ENCODE results near the gene ABCA8. TPM values are rescaled to one million over a fixed set of nuclear protein-coding genes. Genes with fewer than 3 reads are reported as not detected.

Gene ABCA8
- total RNA-seq, 2 donors from 2014 or later, result 6.8 to 9.7 TPM

DNA sequence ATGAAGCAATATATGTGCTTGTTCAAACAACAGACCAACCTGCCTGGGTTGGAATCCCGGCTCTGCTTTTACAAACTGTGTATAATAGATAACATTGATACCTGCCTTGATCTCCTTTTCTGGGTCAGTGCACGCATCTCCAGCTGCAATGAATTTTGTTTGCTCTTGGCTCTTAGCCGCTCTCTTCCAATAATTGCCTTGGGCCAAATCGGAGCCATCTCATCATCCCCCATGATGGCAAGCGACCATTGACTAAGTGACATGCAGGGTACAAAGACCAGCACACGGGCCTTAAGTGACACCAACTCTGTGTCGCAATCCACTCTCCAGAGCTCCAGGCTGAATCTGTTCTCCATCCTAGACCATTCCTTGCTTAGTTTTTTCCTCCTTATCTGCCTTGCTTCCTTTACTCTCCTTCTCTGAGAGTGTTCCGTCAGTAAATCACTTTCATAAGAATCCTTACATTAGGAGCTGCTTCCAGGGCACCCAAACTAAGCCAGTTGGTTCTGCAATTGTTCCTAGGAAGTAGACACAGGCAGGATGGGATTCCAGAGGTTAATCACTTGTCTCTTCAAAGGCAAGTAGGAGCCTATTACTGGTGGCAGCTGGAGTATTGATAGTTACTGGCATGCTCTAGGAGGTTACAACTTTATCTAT is 134.2 kb downstream of the ABCA8 start:
- no peaks in the 10 kb centered on the region for H3K36me3 ChIP-seq
- no peak for DNase-seq
- intact Hi-C loops (cut with DNase I), result no loop called here
- no peak overlapping the region for H3K4me3 ChIP-seq
- H3K27ac ChIP-seq, result no peak overlapping the region
- TF ChIP-seq CTCF (IDR thresholded peaks at IDR 0.05), result no peak
- no peaks in the 10 kb centered on the region for H3K27me3 ChIP-seq
- no peaks in the 10 kb centered on the region for H3K9me3 ChIP-seq
- no peaks in the 10 kb centered on the region for H3K4me1 ChIP-seq
- H3K9ac ChIP-seq (ENCODE audit: low read depth in 2 of 2, low read length in 2 of 2), result no peak overlapping the region

- Histone ChIP-seq H3K27me3 (no peaks in the 10 kb centered on the region), H3K9me3 (no peaks in the 10 kb centered on the region), H3K4me1 (no peaks in the 10 kb centered on the region), H3K9ac (ENCODE audit: low read depth in 2 of 2, low read length in 2 of 2) (no peak overlapping the region), H3K4me3 (no peak overlapping the region), H3K36me3 (no peaks in the 10 kb centered on the region), H3K27ac (no peak overlapping the region)
- TF ChIP-seq CTCF (IDR thresholded peaks at IDR 0.05), result no peak
- intact Hi-C loops (cut with DNase I), result no loop called here
- no peak for DNase-seq
Observed at GRCh38 chr17:68820476-68820824, 134.7 kb downstream of the ABCA8 start.

DNA sequence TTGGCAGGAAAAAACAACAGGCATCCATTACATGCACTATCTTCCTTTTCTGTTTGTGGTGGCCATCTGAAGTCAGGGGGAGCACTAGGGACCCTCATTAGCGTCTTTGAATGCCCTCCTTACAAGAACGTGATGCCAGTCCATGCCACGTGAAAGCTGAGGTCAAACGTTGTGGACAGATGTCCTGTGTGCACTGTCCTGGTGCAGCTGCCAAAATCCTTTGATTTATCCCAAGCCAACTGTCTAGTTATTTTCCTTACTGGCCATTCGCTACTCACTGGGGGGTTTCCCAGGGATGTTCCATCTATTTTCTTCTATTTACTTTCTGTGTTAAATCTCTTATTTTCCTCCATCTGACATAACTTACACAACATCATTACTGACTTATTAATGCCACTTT is 135.7 kb downstream of the ABCA8 start:
- H3K27ac ChIP-seq, result no peak overlapping the region
- no peaks in the 10 kb centered on the region for H3K27me3 ChIP-seq
- intact Hi-C loops (cut with DNase I), result no loop called here
- no peaks in the 10 kb centered on the region for H3K4me1 ChIP-seq
- no peaks in the 10 kb centered on the region for H3K36me3 ChIP-seq
- no peaks in the 10 kb centered on the region for H3K9me3 ChIP-seq
- H3K9ac ChIP-seq (ENCODE audit: low read depth in 2 of 2, low read length in 2 of 2), result no peak overlapping the region
- no peak for TF ChIP-seq CTCF (IDR thresholded peaks at IDR 0.05)
- no peak for DNase-seq
- H3K4me3 ChIP-seq, result no peak overlapping the region

Other genes starting within 250 kb of the ABCA8 start
- gene ABCA9, start 105.5 kb upstream of the ABCA8 start, total RNA-seq, result 1 to 10 TPM in 1 of 2 donors, under 1 TPM in 1; 0.54 to 2.5 TPM
- 1 to 10 TPM; 2.1 to 5.9 TPM for gene ABCA6, start 186.5 kb upstream of the ABCA8 start, total RNA-seq